Neuronal stem cell (in vitro differentiated cells): ENCODE measurements around the gene AGTR1.
"Not testable (repeated sequence)": the region's sequence is repeated elsewhere in the genome, so short reads cannot be mapped to it uniquely, and the experiment has no call there.

ENCODE experiments used
- DNase-seq: peaks from one replicate; pipeline ENCODE4 v3.0.0-alpha.2; 2013; ENCODE audit warnings: low spot score
- H2AFZ ChIP-seq: one replicate; pipeline ENCODE4 v1.6.1; 2013; ENCODE audit warnings: mild to moderate bottlenecking, low read length, inconsistent platforms
- H2AK5ac ChIP-seq: 2 replicates; pipeline ENCODE4 v1.6.1; 2013; ENCODE audit warnings: low read depth, mild to moderate bottlenecking, inconsistent platforms, low read length, moderate library complexity, mixed read lengths
- H2BK120ac ChIP-seq: 2 replicates; pipeline ENCODE4 v1.6.1; 2013; ENCODE audit warnings: low read depth, mild to moderate bottlenecking, inconsistent platforms, low read length, moderate library complexity, mixed read lengths
- H2BK12ac ChIP-seq: one replicate; pipeline ENCODE4 v1.6.1; 2013; ENCODE audit warnings: low read length, inconsistent platforms
- H2BK15ac ChIP-seq: 2 replicates; pipeline ENCODE4 v1.6.1; 2013; ENCODE audit warnings: mild to moderate bottlenecking, low read length, inconsistent platforms, mixed read lengths
- H2BK5ac ChIP-seq: one replicate; pipeline ENCODE4 v1.6.1; 2013; ENCODE audit warnings: inconsistent platforms, mild to moderate bottlenecking, low read length, moderate library complexity
- H3K14ac ChIP-seq: one replicate; pipeline ENCODE4 v1.6.1; 2013; ENCODE audit warnings: low read length, inconsistent platforms
- H3K18ac ChIP-seq: 2 replicates; pipeline ENCODE4 v1.6.1; 2013; ENCODE audit warnings: low read length, inconsistent platforms
- H3K23ac ChIP-seq: 2 replicates; pipeline ENCODE4 v1.6.1; 2013; ENCODE audit warnings: low read depth, mild to moderate bottlenecking, mixed read lengths, low read length, inconsistent platforms; ENCODE audit not compliant: poor library complexity
- H3K27ac ChIP-seq: replicated peaks from 3 replicates; pipeline ENCODE4 v1.5.1; 2013; ENCODE audit warnings: low read length, inconsistent platforms
- H3K27me3 ChIP-seq, 3 experiments: 2 replicates each; pipeline ENCODE4 v1.6.1; 2013; ENCODE audit warnings: low read length in 3 of 3, mild to moderate bottlenecking in 2 of 3, inconsistent platforms in 1 of 3, low read depth in 1 of 3, mixed read lengths in 1 of 3, moderate library complexity in 1 of 3; ENCODE audit not compliant: control insufficient read depth in 3 of 3, insufficient read depth in 3 of 3
- H3K36me3 ChIP-seq, 2 donors: replicated peaks in 1 of 2; 2 replicates each; pipeline ENCODE4 v1.6.1; 2013; ENCODE audit warnings: low read length in 2 of 2; ENCODE audit not compliant: control insufficient read depth in 2 of 2, insufficient read depth in 2 of 2
- H3K4ac ChIP-seq: 2 replicates; pipeline ENCODE4 v1.6.1; 2013; ENCODE audit warnings: inconsistent platforms, mild to moderate bottlenecking, low read length, moderate library complexity
- H3K4me1 ChIP-seq, 2 donors: 1 replicate in 1 of 2; 2 replicates in 1 of 2; pipeline ENCODE4 v1.6.1; 2013; ENCODE audit warnings: low read length in 2 of 2, low read depth in 1 of 2; ENCODE audit not compliant: control insufficient read depth in 2 of 2, insufficient read depth in 1 of 2
- H3K4me2 ChIP-seq: one replicate; pipeline ENCODE4 v1.6.1; 2013; ENCODE audit warnings: mild to moderate bottlenecking, low read length, inconsistent platforms; ENCODE audit not compliant: insufficient read depth, poor library complexity, severe bottlenecking
- H3K4me3 ChIP-seq, 2 donors: 2 replicates each; pipeline ENCODE4 v1.5.1; 2013; ENCODE audit warnings: low read length in 2 of 2, mild to moderate bottlenecking in 2 of 2, inconsistent platforms in 1 of 2, moderate library complexity in 1 of 2
- H3K79me1 ChIP-seq: one replicate; pipeline ENCODE4 v1.6.1; 2013; ENCODE audit warnings: low read depth, mild to moderate bottlenecking, inconsistent platforms, low read length, moderate library complexity
- H3K9ac ChIP-seq: one replicate; pipeline ENCODE4 v1.6.1; 2013; ENCODE audit warnings: mild to moderate bottlenecking, low read depth, low read length, inconsistent platforms; ENCODE audit not compliant: poor library complexity
- H3K9me3 ChIP-seq, 2 donors: replicated peaks in 1 of 2; 2 replicates each; pipeline versions ENCODE3 to v1.6.1; 2013; ENCODE audit warnings: low read length in 2 of 2, mild to moderate bottlenecking in 2 of 2, inconsistent platforms in 1 of 2, low read depth in 1 of 2, mixed read lengths in 1 of 2, moderate library complexity in 1 of 2; ENCODE audit not compliant: control insufficient read depth in 2 of 2, insufficient read depth in 1 of 2
- H4K8ac ChIP-seq: one replicate; pipeline ENCODE4 v1.6.1; 2013; ENCODE audit warnings: low read depth, mild to moderate bottlenecking, inconsistent platforms, low read length, moderate library complexity
- H4K91ac ChIP-seq: one replicate; pipeline ENCODE4 v1.6.1; 2013; ENCODE audit warnings: low read length, low read depth, mild to moderate bottlenecking, inconsistent platforms; ENCODE audit not compliant: poor library complexity
- WGBS, 2 donors: extraction: QIAGEN DNeasy Blood & Tissue Kit; methylation state at CpG; one replicate each; pipeline ENCODE4 v1.1.7; 2013; ENCODE audit warnings: missing lambda C conversion rate in 2 of 2, mixed read lengths in 1 of 2; ENCODE audit not compliant: insufficient read length in 2 of 2, insufficient replicate concordance in 1 of 2; ENCODE audit errors: extremely low coverage in 2 of 2; 5-methylcytosine and 5-hydroxymethylcytosine counted together

The AGTR1 gene

GRCh38 chr3:148750296-148750695 lies 52.6 kb downstream of the AGTR1 start:
- Histone ChIP-seq H2BK12ac (no peak overlapping the region), H2BK5ac (no peak overlapping the region), H3K79me1 (no peaks in the 10 kb centered on the region), H4K91ac (no peak overlapping the region), H2BK120ac (no peak overlapping the region), H3K36me3 (no peaks in the 10 kb centered on the region), H3K23ac (no peak overlapping the region), H2BK15ac (no peak overlapping the region), H4K8ac (no peak overlapping the region), H3K27me3 (no peaks in the 10 kb centered on the region), H3K9me3 (no peaks in the 10 kb centered on the region), H3K18ac (no peak overlapping the region), H3K27ac (no peak overlapping the region), H3K4me2 (no peak overlapping the region), H3K4ac (no peak overlapping the region), H3K14ac (no peak overlapping the region), H2AK5ac (no peak overlapping the region), H2AFZ (no peak overlapping the region), H3K4me1 (no peaks in the 10 kb centered on the region), H3K4me3 (no peak overlapping the region), H3K9ac (no peak overlapping the region)
- WGBS, 2 donors: no CpG with 5 or more reads among the region's 3 CpGs
- no peak for DNase-seq

- H3K79me1 ChIP-seq: no peaks in the 10 kb centered on the region
- no peak overlapping the region for H2AK5ac ChIP-seq
- no peak for DNase-seq
- H2BK120ac ChIP-seq: no peak overlapping the region
- H3K9ac ChIP-seq: no peak overlapping the region
- no peak overlapping the region for H3K14ac ChIP-seq
- H3K4ac ChIP-seq: no peak overlapping the region
- H3K36me3 ChIP-seq: no peaks in the 10 kb centered on the region
- no peak overlapping the region for H3K4me3 ChIP-seq
- no peak overlapping the region for H3K18ac ChIP-seq
- H2BK12ac ChIP-seq: no peak overlapping the region
- no peak overlapping the region for H4K8ac ChIP-seq
- H3K27ac ChIP-seq: no peak overlapping the region
- no peaks in the 10 kb centered on the region for H3K27me3 ChIP-seq
- no peaks in the 10 kb centered on the region for H3K4me1 ChIP-seq
- no peak overlapping the region for H2BK5ac ChIP-seq
- no peak overlapping the region for H4K91ac ChIP-seq
- H2BK15ac ChIP-seq: no peak overlapping the region
- H3K4me2 ChIP-seq: no peak overlapping the region
- no peaks in the 10 kb centered on the region for H3K9me3 ChIP-seq
- no peak overlapping the region for H3K23ac ChIP-seq
- WGBS, 2 donors: no CpG with 5 or more reads among the region's 3 CpGs
- H2AFZ ChIP-seq: no peak overlapping the region
Observed at GRCh38 chr3:148751461-148751860, 53.8 kb downstream of the AGTR1 start.

GRCh38 chr3:148753385-148753784 lies 55.7 kb downstream of the AGTR1 start:
- not testable (repeated sequence) for H2BK12ac ChIP-seq
- WGBS, 2 donors: no CpG with 5 or more reads among the region's 5 CpGs

GRCh38 chr3:148755570-148755969 lies 57.9 kb downstream of the AGTR1 start:
- H2BK12ac ChIP-seq: no peak overlapping the region
- no peak overlapping the region for H2AFZ ChIP-seq
- no peak overlapping the region for H3K9ac ChIP-seq
- no peak overlapping the region for H3K18ac ChIP-seq
- H3K27ac ChIP-seq: no peak overlapping the region
- H4K8ac ChIP-seq: no peak overlapping the region
- no peak overlapping the region for H2BK5ac ChIP-seq
- H3K36me3 ChIP-seq: no peaks in the 10 kb centered on the region
- H3K4me3 ChIP-seq: no peak overlapping the region
- H3K14ac ChIP-seq: no peak overlapping the region
- H3K9me3 ChIP-seq: no peaks in the 10 kb centered on the region
- no peak overlapping the region for H3K23ac ChIP-seq
- DNase-seq: no peak
- H3K4me1 ChIP-seq: peaks cover 0 to 9% of the 10 kb centered on the region in 2 donors
- no peak overlapping the region for H3K4ac ChIP-seq
- no peaks in the 10 kb centered on the region for H3K27me3 ChIP-seq
- no peak overlapping the region for H4K91ac ChIP-seq
- H3K79me1 ChIP-seq: no peaks in the 10 kb centered on the region
- no peak overlapping the region for H2BK120ac ChIP-seq
- H2BK15ac ChIP-seq: no peak overlapping the region
- H2AK5ac ChIP-seq: no peak overlapping the region
- no peak overlapping the region for H3K4me2 ChIP-seq

More at GRCh38 chr3:148753385-148753784, 55.7 kb downstream of the AGTR1 start:
- H3K27ac ChIP-seq, H3K4me2 ChIP-seq, H2AFZ ChIP-seq, H3K36me3 ChIP-seq, H3K4ac ChIP-seq, DNase-seq, H3K79me1 ChIP-seq, H4K91ac ChIP-seq, H2BK5ac ChIP-seq, H2AK5ac ChIP-seq, H3K9ac ChIP-seq, H3K9me3 ChIP-seq, H4K8ac ChIP-seq, H3K27me3 ChIP-seq, H3K18ac ChIP-seq, H3K14ac ChIP-seq, H2BK15ac ChIP-seq, H3K4me1 ChIP-seq, H3K23ac ChIP-seq, H2BK120ac ChIP-seq, H3K4me3 ChIP-seq: not testable (repeated sequence)
